GM23248 (cell line): Measurements from ENCODE around the gene ESR2. TPM values are rescaled to one million over a fixed set of nuclear protein-coding genes. Genes with fewer than 3 reads are reported as not detected.
A peak's percentile ranks its signal among the peaks of the same experiment; 100 is the strongest.

Source experiments
- DNase-seq: peaks from one replicate; pipeline ENCODE4 v3.0.0-alpha.2; 2015
- H2AFZ ChIP-seq: fragments of 200-600 bp; sonication (generic); 2 replicates; pipeline ENCODE4 v1.6.1; 2016; ENCODE audit warnings: antibody characterized with exemption
- H3F3A ChIP-seq: fragments of 200-600 bp; sonication (generic); 2 replicates; pipeline ENCODE4 v1.6.1; 2016; ENCODE audit warnings: mild to moderate bottlenecking, antibody characterized with exemption, mixed run types; ENCODE audit not compliant: insufficient read depth
- H3K27ac ChIP-seq: fragments of 200-600 bp; sonication (generic); 2 replicates; pipeline ENCODE4 v1.5.1; 2016; ENCODE audit warnings: mild to moderate bottlenecking
- H3K27me3 ChIP-seq: fragments of 200-600 bp; sonication (generic); replicated peaks from 2 replicates; pipeline ENCODE4 v1.6.1; 2016; ENCODE audit warnings: mild to moderate bottlenecking; ENCODE audit not compliant: insufficient read depth
- H3K36me3 ChIP-seq: fragments of 200-600 bp; sonication (generic); 2 replicates; pipeline ENCODE4 v1.6.1; 2016; ENCODE audit warnings: low read depth, mild to moderate bottlenecking
- H3K4me1 ChIP-seq: fragments of 200-600 bp; sonication (generic); 2 replicates; pipeline ENCODE4 v1.6.1; 2016; ENCODE audit warnings: mild to moderate bottlenecking; ENCODE audit not compliant: insufficient read depth
- H3K4me2 ChIP-seq: fragments of 200-600 bp; sonication (generic); one replicate; pipeline ENCODE4 v1.6.1; 2016; ENCODE audit warnings: mild to moderate bottlenecking; ENCODE audit not compliant: unreplicated experiment
- H3K4me3 ChIP-seq: fragments of 200-600 bp; sonication (generic); 2 replicates; pipeline ENCODE4 v1.5.1; 2016; ENCODE audit warnings: mild to moderate bottlenecking
- H3K79me2 ChIP-seq: fragments of 200-600 bp; sonication (generic); 2 replicates; pipeline ENCODE4 v1.6.1; 2016; ENCODE audit warnings: mild to moderate bottlenecking; ENCODE audit not compliant: insufficient read depth
- H3K9ac ChIP-seq: fragments of 200-600 bp; sonication (generic); 2 replicates; pipeline ENCODE4 v1.6.1; 2016; ENCODE audit warnings: mild to moderate bottlenecking
- H3K9me2 ChIP-seq: fragments of 200-600 bp; sonication (generic); 2 replicates; pipeline ENCODE4 v1.6.1; 2016; ENCODE audit warnings: mixed run types, mild to moderate bottlenecking, moderate library complexity; ENCODE audit not compliant: insufficient read depth
- H3K9me3 ChIP-seq: fragments of 200-600 bp; sonication (generic); one replicate; pipeline ENCODE4 v1.6.1; 2017; ENCODE audit warnings: low read depth
- H4K20me1 ChIP-seq: fragments of 200-600 bp; sonication (generic); 2 replicates; pipeline ENCODE4 v1.6.0; 2016; ENCODE audit not compliant: insufficient read depth
- EZH2 ChIP-seq: fragments of 200-600 bp; sonication (generic); IDR thresholded peaks from 2 replicates; pipeline ENCODE4 v1.6.1; 2018; ENCODE audit warnings: antibody characterized with exemption, mild to moderate bottlenecking; ENCODE audit not compliant: insufficient read depth, poor library complexity, severe bottlenecking
- EZH2phosphoT487 ChIP-seq: fragments of 200-600 bp; sonication (generic); IDR thresholded peaks from 2 replicates; pipeline ENCODE4 v1.6.1; 2018; ENCODE audit warnings: antibody characterized with exemption, moderate library complexity, mild to moderate bottlenecking, low read depth; ENCODE audit not compliant: insufficient read depth
- WGBS, 2 experiments: methylation state at CpG; one replicate each; pipeline ENCODE4 v1.1.6; 2015 to 2017; ENCODE audit warnings: low lambda C conversion rate in 2 of 2, low coverage in 1 of 2; ENCODE audit errors: missing lambda C conversion rate in 2 of 2; 5-methylcytosine and 5-hydroxymethylcytosine counted together
- in situ Hi-C: fragments of 300-500 bp; cut with MboI; formaldehyde crosslinking; loops from 2 replicates; pipeline ENCODE4 v1.15.0; 2020
- polyA plus RNA-seq: library from polyadenylated mRNA; unstranded; fragments of >200 nt; fragmentation: Nextera tagmentation; extraction: Ambion mirVana; gene quantifications from 2 replicates; pipeline ENCODE4 v1.2.1, GENCODE V29; 2016
- total RNA-seq: library from RNA; depleted of rRNA; stranded (reverse); fragments of >200 nt; shearing (Covaris generic); gene quantifications from 2 replicates; pipeline ENCODE4 v1.2.3, GENCODE V29; 2014

ESR2 gene
- total and polyA plus RNA-seq, 2 experiments from 2014 or later: not detected

DNA sequence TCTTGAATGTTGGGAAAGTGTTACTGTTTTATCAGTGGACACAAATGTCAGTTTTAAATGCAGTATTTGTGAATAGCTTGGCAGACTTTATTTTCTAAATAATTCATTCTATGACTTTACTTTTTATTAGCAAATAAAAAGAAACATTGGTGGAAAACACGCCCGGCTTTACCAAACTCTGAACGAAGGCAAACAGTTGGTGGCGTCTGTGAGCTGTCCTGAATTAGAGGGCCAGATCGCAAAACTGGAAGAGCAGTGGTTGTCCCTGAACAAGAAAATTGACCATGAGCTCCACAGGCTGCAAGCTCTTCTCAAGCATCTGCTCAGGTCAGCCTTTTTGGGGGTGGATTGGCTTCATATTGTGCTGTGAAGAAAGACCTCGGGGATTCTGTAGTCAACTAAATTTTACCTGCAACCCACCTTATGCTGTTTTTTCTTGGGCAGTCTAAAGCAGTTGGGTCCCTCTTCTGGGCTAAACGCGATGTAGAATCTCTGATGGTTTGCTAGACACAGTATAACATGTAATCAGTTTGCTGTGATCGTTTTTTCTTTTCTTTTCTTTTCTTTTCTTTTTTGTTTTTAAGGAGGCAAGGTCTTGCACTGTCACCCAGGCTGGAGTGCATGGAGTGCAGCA, 156.4 kb downstream of the ESR2 start:
- WGBS, 2 experiments: 84 to 91% methylated on average over 9 of the region's 9 CpGs
- H3K4me3 ChIP-seq: no peak overlapping the region

DNA sequence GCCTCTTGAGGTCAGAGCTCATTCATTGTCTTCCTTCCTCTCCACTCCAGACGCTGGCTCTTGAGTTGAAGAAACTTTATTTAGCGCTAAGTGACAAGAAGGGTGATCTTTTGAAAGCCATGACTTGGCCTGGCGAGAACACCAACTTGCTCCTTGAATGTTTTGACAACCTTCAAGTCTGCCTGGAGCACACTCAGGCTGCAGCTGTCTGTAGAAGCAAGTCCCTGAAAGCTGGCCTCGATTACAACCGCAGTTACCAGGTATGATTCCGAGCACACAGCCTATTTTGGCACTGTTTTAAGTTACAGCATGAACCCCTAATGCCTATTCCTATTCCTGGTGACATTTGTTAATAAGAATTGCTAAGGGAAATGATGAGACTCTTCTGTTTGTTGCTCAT, 167.6 kb downstream of the ESR2 start:
- Histone ChIP-seq H3K4me3 (no peak overlapping the region), H2AFZ (no peak overlapping the region), H3K4me2 (no peak overlapping the region), H3K79me2 (no peaks in the 10 kb centered on the region), H3F3A (no peaks in the 10 kb centered on the region), H3K27me3 (no peaks in the 10 kb centered on the region), H3K9me2 (no peaks in the 10 kb centered on the region), H3K9me3 (no peaks in the 10 kb centered on the region), H4K20me1 (no peaks in the 10 kb centered on the region), H3K27ac (no peak overlapping the region), H3K9ac (no peak overlapping the region), H3K4me1 (no peaks in the 10 kb centered on the region), H3K36me3 (no peaks in the 10 kb centered on the region)
- 96 to 97% methylated on average over 6 of the region's 6 CpGs for WGBS, 2 experiments
- no peak for DNase-seq
- TF ChIP-seq EZH2phosphoT487: no peak
- no peak for TF ChIP-seq EZH2
- in situ Hi-C loops: no loop called here

More for the DNA sequence above, 156.4 kb downstream of the ESR2 start:
- Histone ChIP-seq H3K4me2 (no peak overlapping the region), H3K4me1 (no peaks in the 10 kb centered on the region), H3K9ac (no peak overlapping the region), H3K27ac (no peak overlapping the region), H3K27me3 (no peaks in the 10 kb centered on the region), H3K9me3 (no peaks in the 10 kb centered on the region), H4K20me1 (no peaks in the 10 kb centered on the region), H2AFZ (no peak overlapping the region), H3F3A (no peaks in the 10 kb centered on the region), H3K36me3 (no peaks in the 10 kb centered on the region), H3K9me2 (no peaks in the 10 kb centered on the region), H3K79me2 (no peaks in the 10 kb centered on the region)
- peak; percentile 6 for DNase-seq
- TF ChIP-seq EZH2phosphoT487: no peak
- no peak for TF ChIP-seq EZH2
- in situ Hi-C loops: no loop called here

DNA sequence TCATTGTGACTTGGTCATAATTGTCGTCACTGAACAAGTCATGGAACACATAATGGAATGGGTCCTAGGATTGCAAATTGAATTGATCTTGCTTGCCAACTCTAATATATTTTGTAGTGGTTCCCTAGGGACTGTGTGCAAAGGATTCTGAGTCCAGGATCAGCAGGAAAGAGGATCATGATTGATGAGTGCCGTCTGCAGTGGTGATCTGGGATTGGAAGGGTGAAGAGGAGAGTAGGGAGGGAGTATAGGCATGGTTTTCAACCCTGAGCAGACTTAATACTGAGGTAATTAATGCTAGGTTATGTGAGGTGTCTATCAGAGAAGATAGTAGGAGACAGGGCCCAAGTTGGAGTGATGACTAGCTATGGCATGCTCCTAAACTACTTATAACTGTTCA, 168.9 kb downstream of the ESR2 start:
- 97 to 98% methylated on average over 2 of the region's 2 CpGs for WGBS, 2 experiments
- H3K9me3 ChIP-seq: no peaks in the 10 kb centered on the region
- H3K9me2 ChIP-seq: no peaks in the 10 kb centered on the region
- no peaks in the 10 kb centered on the region for H3F3A ChIP-seq
- H3K4me2 ChIP-seq: no peak overlapping the region
- no peaks in the 10 kb centered on the region for H4K20me1 ChIP-seq
- no peak overlapping the region for H3K9ac ChIP-seq
- H3K36me3 ChIP-seq: no peaks in the 10 kb centered on the region
- H3K4me1 ChIP-seq: no peaks in the 10 kb centered on the region
- TF ChIP-seq EZH2: no peak
- no peak for TF ChIP-seq EZH2phosphoT487
- H3K27ac ChIP-seq: no peak overlapping the region
- H3K4me3 ChIP-seq: no peak overlapping the region
- in situ Hi-C loops: no loop called here
- no peaks in the 10 kb centered on the region for H3K27me3 ChIP-seq
- H3K79me2 ChIP-seq: no peaks in the 10 kb centered on the region
- no peak for DNase-seq
- no peak overlapping the region for H2AFZ ChIP-seq

DNA sequence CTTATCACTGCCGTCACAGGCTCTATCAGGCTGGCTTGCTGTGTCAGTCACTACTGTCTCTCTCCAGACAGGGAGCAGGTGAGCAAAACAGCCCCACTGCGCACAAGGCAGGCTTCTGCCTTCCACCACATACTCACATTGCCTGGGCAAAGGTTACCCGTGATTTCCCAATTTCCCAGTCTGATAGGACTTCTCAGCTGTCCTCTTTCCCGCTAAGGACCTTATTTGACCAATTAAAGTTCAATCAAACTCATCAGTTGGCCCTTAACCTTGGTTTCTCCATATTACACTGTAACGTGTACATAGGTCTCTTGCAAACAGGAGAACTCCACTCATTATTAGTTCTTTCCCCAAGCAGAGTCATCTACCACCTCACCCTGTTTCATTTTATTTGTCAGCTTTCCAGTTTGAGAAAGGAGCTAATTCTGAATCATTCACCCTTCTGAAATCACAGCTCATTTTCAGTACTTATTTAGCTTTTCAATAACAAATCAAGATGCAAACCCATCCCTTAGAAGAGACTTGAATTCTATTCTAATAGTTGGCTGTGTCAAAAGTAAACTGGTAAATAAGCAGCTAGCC, 170.8 kb downstream of the ESR2 start:
- in situ Hi-C loops: no loop called here
- Histone ChIP-seq H3K4me2 (no peak overlapping the region), H3K36me3 (no peaks in the 10 kb centered on the region), H3K27ac (no peak overlapping the region), H3F3A (no peaks in the 10 kb centered on the region), H3K4me1 (no peaks in the 10 kb centered on the region), H2AFZ (no peak overlapping the region), H3K79me2 (no peaks in the 10 kb centered on the region), H3K4me3 (no peak overlapping the region), H3K9ac (no peak overlapping the region), H4K20me1 (no peaks in the 10 kb centered on the region), H3K9me2 (no peaks in the 10 kb centered on the region), H3K27me3 (no peaks in the 10 kb centered on the region), H3K9me3 (no peaks in the 10 kb centered on the region)
- TF ChIP-seq EZH2phosphoT487 (no peak), EZH2 (no peak)
- peak; percentile 29 for DNase-seq
- WGBS, 2 experiments: 85 to 86% methylated on average over 5 of the region's 5 CpGs
